Stomach smooth muscle (tissue), 2 donors: ENCODE data around the gene GINS3.
"Not testable (repeated sequence)": the region's sequence is repeated elsewhere in the genome, so short reads cannot be mapped to it uniquely, and the experiment has no call there.

Experiments
- H3K27ac ChIP-seq: one replicate; pipeline ENCODE4 v1.7.0; 2013; ENCODE audit warnings: mild to moderate bottlenecking, low read length, inconsistent platforms
- H3K27me3 ChIP-seq, 2 donors: one replicate each; pipeline ENCODE4 v1.7.0; 2013; ENCODE audit warnings: low read length in 2 of 2; ENCODE audit not compliant: insufficient read depth in 2 of 2, control insufficient read depth in 1 of 2
- H3K36me3 ChIP-seq, 2 donors: one replicate each; pipeline ENCODE4 v1.7.0; 2013; ENCODE audit warnings: low read length in 2 of 2; ENCODE audit not compliant: control insufficient read depth in 2 of 2, insufficient read depth in 2 of 2
- H3K4me1 ChIP-seq: one replicate; pipeline ENCODE4 v1.7.0; 2013; ENCODE audit warnings: low read length; ENCODE audit not compliant: control insufficient read depth, insufficient read depth
- H3K4me3 ChIP-seq, 2 donors: one replicate each; pipeline ENCODE4 v1.7.0; 2013; ENCODE audit warnings: low read length in 2 of 2
- H3K9ac ChIP-seq, 2 donors: one replicate each; pipeline ENCODE4 v1.7.0; 2013; ENCODE audit warnings: low read length in 2 of 2, mild to moderate bottlenecking in 1 of 2
- H3K9me3 ChIP-seq, 2 donors: one replicate each; pipeline ENCODE4 v1.7.0; 2013; ENCODE audit warnings: low read length in 2 of 2; ENCODE audit not compliant: control insufficient read depth in 2 of 2
- donor health status: healthy.
- donor health status: Pancreatic carcinoma.

The GINS3 gene

GRCh38 chr16:58393138-58393504 lies 850 bp downstream of the GINS3 start:
- peaks cover 6% of the 10 kb centered on the region for H3K4me1 ChIP-seq
- H3K27ac ChIP-seq: no peak overlapping the region
- H3K27me3 ChIP-seq: no peaks in the 10 kb centered on the region
- H3K9ac ChIP-seq: peak overlapping the region; percentile 75 to 78
- H3K4me3 ChIP-seq: peak overlapping the region; percentile 91 to 99
- no peaks in the 10 kb centered on the region for H3K36me3 ChIP-seq
- no peaks in the 10 kb centered on the region for H3K9me3 ChIP-seq

GRCh38 chr16:58396897-58397296 lies 4.6 kb downstream of the GINS3 start:
- not testable (repeated sequence) for H3K36me3 ChIP-seq, H3K9ac ChIP-seq, H3K27me3 ChIP-seq, H3K4me3 ChIP-seq, H3K27ac ChIP-seq, H3K4me1 ChIP-seq, H3K9me3 ChIP-seq

GRCh38 chr16:58399718-58400633 lies 7.7 kb downstream of the GINS3 start:
- H3K4me1 ChIP-seq: no peaks in the 10 kb centered on the region
- no peak overlapping the region for H3K9ac ChIP-seq
- no peaks in the 10 kb centered on the region for H3K36me3 ChIP-seq
- H3K27ac ChIP-seq: no peak overlapping the region
- no peak overlapping the region for H3K4me3 ChIP-seq
- no peaks in the 10 kb centered on the region for H3K27me3 ChIP-seq
- no peaks in the 10 kb centered on the region for H3K9me3 ChIP-seq

- not testable (repeated sequence) for H3K4me1 ChIP-seq, H3K9me3 ChIP-seq, H3K9ac ChIP-seq, H3K27me3 ChIP-seq, H3K4me3 ChIP-seq, H3K27ac ChIP-seq, H3K36me3 ChIP-seq
These were observed 9.0 kb downstream of the GINS3 start for GRCh38 chr16:58401305-58401704.

- Histone ChIP-seq H3K9me3 (no peaks in the 10 kb centered on the region), H3K4me1 (no peaks in the 10 kb centered on the region), H3K9ac (no peak overlapping the region), H3K4me3 (no peak overlapping the region), H3K36me3 (no peaks in the 10 kb centered on the region), H3K27ac (no peak overlapping the region), H3K27me3 (no peaks in the 10 kb centered on the region)
These were observed 10.5 kb downstream of the GINS3 start for GRCh38 chr16:58402796-58403195.

GRCh38 chr16:58409316-58409973 lies 17.2 kb downstream of the GINS3 start:
- Histone ChIP-seq H3K27me3 (no peaks in the 10 kb centered on the region), H3K27ac (no peak overlapping the region), H3K9ac (no peak overlapping the region), H3K4me1 (no peaks in the 10 kb centered on the region), H3K9me3 (no peaks in the 10 kb centered on the region), H3K36me3 (no peaks in the 10 kb centered on the region), H3K4me3 (no peak overlapping the region)

- no peaks in the 10 kb centered on the region for H3K4me1 ChIP-seq
- H3K36me3 ChIP-seq: no peaks in the 10 kb centered on the region
- H3K9ac ChIP-seq: no peak overlapping the region
- no peaks in the 10 kb centered on the region for H3K27me3 ChIP-seq
- no peak overlapping the region for H3K4me3 ChIP-seq
- H3K9me3 ChIP-seq: no peaks in the 10 kb centered on the region
- no peak overlapping the region for H3K27ac ChIP-seq
These were observed 19.1 kb downstream of the GINS3 start for GRCh38 chr16:58411336-58411735.

- Histone ChIP-seq H3K9ac (no peak overlapping the region), H3K4me3 (no peak overlapping the region), H3K4me1 (no peaks in the 10 kb centered on the region), H3K27me3 (no peaks in the 10 kb centered on the region), H3K36me3 (no peaks in the 10 kb centered on the region), H3K27ac (no peak overlapping the region), H3K9me3 (no peaks in the 10 kb centered on the region)
These were observed 19.7 kb downstream of the GINS3 start for GRCh38 chr16:58411736-58412614.

GRCh38 chr16:58412615-58412970 lies 20.3 kb downstream of the GINS3 start:
- H3K9ac ChIP-seq, H3K9me3 ChIP-seq, H3K36me3 ChIP-seq, H3K27ac ChIP-seq, H3K4me1 ChIP-seq, H3K4me3 ChIP-seq, H3K27me3 ChIP-seq: not testable (repeated sequence)

- peaks cover 3 to 8% of the 10 kb centered on the region in 2 donors for H3K27me3 ChIP-seq
- no peak overlapping the region for H3K9ac ChIP-seq
- H3K36me3 ChIP-seq: no peaks in the 10 kb centered on the region
- no peak overlapping the region for H3K4me3 ChIP-seq
- no peaks in the 10 kb centered on the region for H3K4me1 ChIP-seq
- no peak overlapping the region for H3K27ac ChIP-seq
- no peaks in the 10 kb centered on the region for H3K9me3 ChIP-seq
These were observed 21.1 kb downstream of the GINS3 start for GRCh38 chr16:58413359-58413758.
